ENCODE results near the gene PDE6B. TPM values are rescaled to one million over a fixed set of nuclear protein-coding genes. Genes with fewer than 3 reads are reported as not detected.

Gene PDE6B
- total and polyA plus RNA-seq, 2 of the 13 experiments (the other 11 are each of a cell fraction or from before 2014, with no cell fraction given), result 0.38 to 0.40 TPM

GRCh38 chr4:706083-706633 lies 80.8 kb downstream of the PDE6B start (continued):
- peak; percentile 3; the same call in 1 of the 2 replicates for TF ChIP-seq ZNF687 (CRISPR knock-in tag; IDR thresholded peaks at IDR 0.05)
- peak; percentile 80; the same call in 1 of the 2 replicates for TF ChIP-seq HES4 (CRISPR knock-in tag; IDR thresholded peaks at IDR 0.05; ENCODE audit: borderline replicate concordance)

DNA sequence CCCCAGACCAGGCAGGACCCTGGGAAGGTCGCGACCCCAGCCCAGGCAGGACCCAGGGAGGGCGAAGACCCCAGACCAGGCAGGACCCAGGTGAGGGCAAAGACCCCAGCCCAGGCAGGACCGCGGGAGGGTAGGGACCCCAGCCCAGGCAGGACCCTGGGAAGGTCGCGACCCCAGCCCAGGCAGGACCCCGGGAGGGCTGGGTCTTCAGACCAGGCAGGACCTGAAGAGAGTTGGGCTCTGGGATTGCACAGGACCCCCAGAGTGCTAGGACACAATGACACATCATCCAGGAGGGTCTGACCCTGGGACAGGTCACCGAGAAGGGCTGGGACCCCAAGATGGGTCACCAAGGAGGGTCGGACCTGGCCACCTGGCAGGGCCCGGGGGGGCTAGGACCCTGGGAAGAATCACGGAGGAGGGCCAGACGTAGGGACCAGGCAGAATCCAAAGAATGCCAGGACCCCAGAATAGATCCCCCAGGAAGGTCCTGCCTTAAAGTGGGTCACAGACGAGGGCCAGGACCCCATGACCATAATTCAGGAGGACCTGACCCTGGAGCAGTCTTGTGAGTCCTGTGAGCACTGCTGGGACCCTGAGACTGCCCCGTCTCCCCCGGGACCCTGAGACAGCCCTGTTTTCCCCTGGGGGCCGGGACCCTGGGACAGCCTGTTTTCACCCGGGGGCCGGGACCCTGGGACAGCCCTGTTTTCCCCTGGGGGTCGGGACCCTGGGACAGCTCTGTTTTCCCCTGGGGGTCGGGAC lies 81.6 kb downstream of the PDE6B start:
- TF ChIP-seq ZNF749 (CRISPR knock-in tag; IDR thresholded peaks at IDR 0.05; ENCODE audit: borderline replicate concordance) (0 out of 2 replicates have a peak, but pooled peaks have one; percentile 11), ZNF407 (CRISPR knock-in tag; IDR thresholded peaks at IDR 0.05; ENCODE audit: not compliant biosample characterization) (no peak), ZNF891 (CRISPR knock-in tag; IDR thresholded peaks at IDR 0.05) (0 out of 2 replicates have a peak, but pooled peaks have one; percentile 30)
- peak overlapping the region; percentile 79 for H3K4me2 ChIP-seq (ENCODE audit: low read depth, low read length)
- H3K27me3 ChIP-seq (ENCODE audit: control insufficient read depth in 1 of 2, insufficient read depth in 2 of 2, low read length in 2 of 2), result peaks cover 3 to 12% of the 10 kb centered on the region in 2 experiments; a peak in 2 of 5 replicates
- H3K4me1 ChIP-seq (ENCODE audit: insufficient read depth, low read length), result peaks cover 56% of the 10 kb centered on the region
- H3K4me3 ChIP-seq (replicated peaks in 1 of 3; ENCODE audit: insufficient read depth in 1 of 3, low read depth in 2 of 3, low read length in 3 of 3), result peak overlapping the region; percentile 89 to 93 (median 92); a peak in 5 of 6 replicates
- H3K79me2 ChIP-seq (ENCODE audit: insufficient read depth, low read length), result peaks cover 47% of the 10 kb centered on the region
- in situ Hi-C loops (cut with HindIII; ENCODE audit: extremely low pct_ligation_motif_present, low pct_unique_long_range_greater_than_20kb), result no loop called here
- ChIA-PET CTCF (ENCODE audit: low intra/inter-chr PET ratio, low total read pairs) (no interaction called here), POLR2A (interaction anchor here (0.7 kb wide), 1 partner anchor 20 kb away, joined by 3 read pairs; no protein-coding TSS in a partner anchor)
- peaks cover 32% of the 10 kb centered on the region for H4K20me1 ChIP-seq (ENCODE audit: insufficient read depth, low read length)
- H3K27ac ChIP-seq (ENCODE audit: extremely low read length, insufficient read depth, low read length), result no peak overlapping the region
- no peak overlapping the region for H2AFZ ChIP-seq (ENCODE audit: low read length)
- H3K9ac ChIP-seq (ENCODE audit: insufficient read depth, low read depth, low read length), result peak overlapping the region; percentile 99
- H3K9me3 ChIP-seq (ENCODE audit: low read length), result no peaks in the 10 kb centered on the region
- no peak for DNase-seq (ENCODE audit: low spot score)
- WGBS (ENCODE audit: low lambda C conversion rate), result 85% methylated on average over 4 of the region's 21 CpGs
- H3K36me3 ChIP-seq (replicated peaks in 1 of 2; ENCODE audit: control insufficient read depth in 1 of 2, insufficient read depth in 2 of 2, low read length in 2 of 2), result peaks cover 2 to 9% of the 10 kb centered on the region in 2 experiments; a peak in 2 of 5 replicates
- no peak for FAIRE-seq
- BruUV-seq (replicated peaks), result no TSS peak
- ATAC-seq, result no peak
- intact Hi-C loops (cut with micrococcal nuclease; ENCODE audit: unreplicated experiment), result no loop called here
